HepG2 (cell line): ENCODE data around the gene SLC9C2. TPM values are rescaled to one million over a fixed set of nuclear protein-coding genes. Genes with fewer than 3 reads are reported as not detected.
"Not testable (repeated sequence)": the region's sequence is repeated elsewhere in the genome, so short reads cannot be mapped to it uniquely, and the experiment has no call there.

ENCODE experiments used
- ATAC-seq: fragments of 200-7000 bp; cut with Tn5 transposase; 3 replicates; pipeline ENCODE4 v1.9.1; 2020; ENCODE audit warnings: mild to moderate bottlenecking, moderate library complexity
- BruUV-seq: library from RNA; stranded (reverse); fragments of 400-500 nt; replicated peaks from 2 replicates; lab custom pipeline; 2021; lab: Mats Ljungman, UMichigan
- CTCF ChIA-PET: fragments of 300-600 bp; formaldehyde crosslinking; extraction: SDS; loops from one replicate; lab custom pipeline; 2021; ENCODE audit warnings: low total read pairs, inconsistent platforms, low intra/inter-chr PET ratio; lab: Yijun Ruan, JAX
- POLR2A ChIA-PET: fragments of 350-600 bp; sonication (Branson Sonifier 250); formaldehyde crosslinking; loops from one replicate; lab custom pipeline; 2020; ENCODE audit warnings: antibody characterized with exemption, inconsistent platforms; lab: Yijun Ruan, JAX
- DNase-seq: peaks from one replicate; pipeline ENCODE4 v3.0.0-alpha.2; 2015; ENCODE audit warnings: low spot score
- FAIRE-seq: peaks from 3 replicates; lab custom pipeline; 2011; peaks lifted over from hg19 to GRCh38; lab: Jason Lieb, UNC
- H2AFZ ChIP-seq: one replicate; pipeline ENCODE4 v1.6.1; 2011; ENCODE audit warnings: low read length, inconsistent platforms
- H3K27ac ChIP-seq: fragments of 300-600 bp; 3 replicates; pipeline ENCODE4 v1.8.0; 2011; ENCODE audit warnings: mixed run types, mild to moderate bottlenecking, mixed read lengths, low read length, inconsistent platforms; ENCODE audit not compliant: insufficient read depth; ENCODE audit errors: extremely low read length
- H3K27me3 ChIP-seq, 2 experiments: fragments of 200-600 bp in 1 of 2; 2 replicates in 1 of 2; 3 replicates in 1 of 2; pipeline versions ENCODE4 v1.6.0 to v1.8.0; 2011; ENCODE audit warnings: low read length in 2 of 2, mild to moderate bottlenecking in 2 of 2, moderate library complexity in 2 of 2, inconsistent platforms in 1 of 2; ENCODE audit not compliant: insufficient read depth in 2 of 2, control insufficient read depth in 1 of 2
- H3K36me3 ChIP-seq, 2 experiments: fragments of 200-600 bp in 1 of 2; replicated peaks in 1 of 2; 2 replicates in 1 of 2; 3 replicates in 1 of 2; pipeline versions ENCODE4 v1.5.1 to v1.8.0; 2011; ENCODE audit warnings: low read length in 2 of 2, inconsistent platforms in 1 of 2; ENCODE audit not compliant: insufficient read depth in 2 of 2, control insufficient read depth in 1 of 2
- H3K4me1 ChIP-seq: 2 replicates; pipeline ENCODE4 v1.5.1; 2012; ENCODE audit warnings: low read length, inconsistent platforms; ENCODE audit not compliant: insufficient read depth
- H3K4me2 ChIP-seq: 2 replicates; pipeline ENCODE4 v1.6.0; 2011; ENCODE audit warnings: low read depth, low read length, inconsistent platforms
- H3K4me3 ChIP-seq, 3 experiments: fragments of 200-600 bp in 1 of 3; sonication (generic), shearing (Covaris generic) in 1 of 3; replicated peaks in 1 of 3; 2 replicates each; pipeline ENCODE4 v1.5.1; 2011 to 2016; ENCODE audit warnings: low read length in 3 of 3, inconsistent platforms in 2 of 3, low read depth in 2 of 3, mild to moderate bottlenecking in 2 of 3, control low read depth in 1 of 3, mixed read lengths in 1 of 3; ENCODE audit not compliant: insufficient read depth in 1 of 3
- H3K79me2 ChIP-seq: one replicate; pipeline ENCODE4 v1.6.1; 2011; ENCODE audit warnings: low read length, inconsistent platforms; ENCODE audit not compliant: insufficient read depth
- H3K9ac ChIP-seq: 2 replicates; pipeline ENCODE4 v1.6.0; 2011; ENCODE audit warnings: mild to moderate bottlenecking, low read depth, low read length, inconsistent platforms; ENCODE audit not compliant: insufficient read depth
- H3K9me3 ChIP-seq: 2 replicates; pipeline ENCODE4 v1.5.1; 2012; ENCODE audit warnings: mild to moderate bottlenecking, low read length
- H4K20me1 ChIP-seq: 2 replicates; pipeline ENCODE4 v1.6.0; 2011; ENCODE audit warnings: inconsistent platforms, mild to moderate bottlenecking, low read length, moderate library complexity; ENCODE audit not compliant: insufficient read depth
- POGZ ChIP-seq: sonication (generic); formaldehyde crosslinking; IDR thresholded peaks from 2 replicates; pipeline ENCODE4 v1.4.0; 2020; ENCODE audit warnings: mild to moderate bottlenecking, missing genetic modification reagents
- STAG1 ChIP-seq: sonication (generic); formaldehyde crosslinking; IDR thresholded peaks from 2 replicates; pipeline ENCODE4 v1.4.0; 2020; ENCODE audit warnings: missing genetic modification reagents
- WGBS: methylation state at CpG from one replicate; pipeline ENCODE4 v1.1.6; 2017; ENCODE audit warnings: low lambda C conversion rate; 5-methylcytosine and 5-hydroxymethylcytosine counted together
- in situ Hi-C: cut with HindIII; loops from 2 replicates; pipeline ENCODE4 v1.10.0; 2017; ENCODE audit warnings: low pct_unique_long_range_greater_than_20kb; ENCODE audit not compliant: extremely low pct_ligation_motif_present
- intact Hi-C: fragments of 100-400 bp; cut with micrococcal nuclease; formaldehyde crosslinking; loops from one replicate; pipeline ENCODE4 v1.10.0; 2022; ENCODE audit not compliant: unreplicated experiment
- polyA plus RNA-seq, 8 experiments: library from polyadenylated mRNA; depleted of rRNA in 3 of 8; stranded (reverse) in 7 of 8; unstranded in 1 of 8; fragments of >200 nt; fragmentation: Illumina TruSeq in 4 of 8; extraction: Trizol in 4 of 8; gene quantifications; 2 replicates each; pipeline versions ENCODE4 v1.2.1 to v1.2.3, GENCODE V29; 2011 to 2016; ENCODE audit warnings: low read depth in 4 of 8, missing spikeins in 1 of 8, mixed read lengths in 1 of 8; ENCODE audit not compliant: insufficient read depth in 1 of 8
- total RNA-seq, 5 experiments: library from RNA; depleted of rRNA; stranded (reverse); fragments of >200 nt; fragmentation: Illumina TruSeq; extraction: Trizol; gene quantifications; 2 replicates each; pipeline ENCODE4 v1.2.3, GENCODE V29; 2016; ENCODE audit warnings: low read depth in 1 of 5
- TF ChIP-seq, protein P1 (sequence below): sonication (generic); formaldehyde crosslinking; IDR thresholded peaks from 2 replicates; pipeline ENCODE4 v1.5.0; 2020; ENCODE audit warnings: mild to moderate bottlenecking, missing genetic modification reagents, moderate library complexity
- TF ChIP-seq, protein P2 (sequence below): sonication (generic); formaldehyde crosslinking; IDR thresholded peaks from 2 replicates; pipeline ENCODE4 v1.4.0; 2020; ENCODE audit warnings: missing genetic modification reagents

Gene SLC9C2
- total and polyA plus RNA-seq, 2 of the 13 experiments (the other 11 are each of a cell fraction or from before 2014, with no cell fraction given), result 0.03 TPM; not detected in 1

GRCh38 chr1:173563846-173564245, 39.0 kb downstream of the SLC9C2 start:
- H3K4me2 ChIP-seq, POLR2A ChIA-PET, H3K4me3 ChIP-seq, ATAC-seq, H3K36me3 ChIP-seq, FAIRE-seq, H3K9me3 ChIP-seq, H3K9ac ChIP-seq, CTCF ChIA-PET, DNase-seq, BruUV-seq, H3K79me2 ChIP-seq, H3K4me1 ChIP-seq, H3K27ac ChIP-seq, H2AFZ ChIP-seq, H3K27me3 ChIP-seq, intact Hi-C loops, H4K20me1 ChIP-seq, in situ Hi-C loops: not testable (repeated sequence)
- WGBS, result 0% methylated on average over 1 of the region's 1 CpG

- ChIA-PET POLR2A (no interaction called here), CTCF (no interaction called here)
- Histone ChIP-seq H3K79me2 (no peaks in the 10 kb centered on the region), H3K4me1 (no peaks in the 10 kb centered on the region), H3K4me2 (no peak overlapping the region), H3K9ac (no peak overlapping the region), H4K20me1 (no peaks in the 10 kb centered on the region), H3K27ac (no peak overlapping the region), H3K4me3 (no peak overlapping the region), H3K27me3 (no peaks in the 10 kb centered on the region), H2AFZ (no peak overlapping the region), H3K9me3 (no peaks in the 10 kb centered on the region), H3K36me3 (no peaks in the 10 kb centered on the region)
- TF ChIP-seq POGZ (CRISPR knock-in tag) (no peak), STAG1 (CRISPR knock-in tag) (peak; percentile 22; the same call in 1 of the 2 replicates)
- TF ChIP-seq, protein P1, sequence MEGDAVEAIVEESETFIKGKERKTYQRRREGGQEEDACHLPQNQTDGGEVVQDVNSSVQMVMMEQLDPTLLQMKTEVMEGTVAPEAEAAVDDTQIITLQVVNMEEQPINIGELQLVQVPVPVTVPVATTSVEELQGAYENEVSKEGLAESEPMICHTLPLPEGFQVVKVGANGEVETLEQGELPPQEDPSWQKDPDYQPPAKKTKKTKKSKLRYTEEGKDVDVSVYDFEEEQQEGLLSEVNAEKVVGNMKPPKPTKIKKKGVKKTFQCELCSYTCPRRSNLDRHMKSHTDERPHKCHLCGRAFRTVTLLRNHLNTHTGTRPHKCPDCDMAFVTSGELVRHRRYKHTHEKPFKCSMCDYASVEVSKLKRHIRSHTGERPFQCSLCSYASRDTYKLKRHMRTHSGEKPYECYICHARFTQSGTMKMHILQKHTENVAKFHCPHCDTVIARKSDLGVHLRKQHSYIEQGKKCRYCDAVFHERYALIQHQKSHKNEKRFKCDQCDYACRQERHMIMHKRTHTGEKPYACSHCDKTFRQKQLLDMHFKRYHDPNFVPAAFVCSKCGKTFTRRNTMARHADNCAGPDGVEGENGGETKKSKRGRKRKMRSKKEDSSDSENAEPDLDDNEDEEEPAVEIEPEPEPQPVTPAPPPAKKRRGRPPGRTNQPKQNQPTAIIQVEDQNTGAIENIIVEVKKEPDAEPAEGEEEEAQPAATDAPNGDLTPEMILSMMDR (CRISPR knock-in tag), result peak; percentile 28
- TF ChIP-seq, protein P2, sequence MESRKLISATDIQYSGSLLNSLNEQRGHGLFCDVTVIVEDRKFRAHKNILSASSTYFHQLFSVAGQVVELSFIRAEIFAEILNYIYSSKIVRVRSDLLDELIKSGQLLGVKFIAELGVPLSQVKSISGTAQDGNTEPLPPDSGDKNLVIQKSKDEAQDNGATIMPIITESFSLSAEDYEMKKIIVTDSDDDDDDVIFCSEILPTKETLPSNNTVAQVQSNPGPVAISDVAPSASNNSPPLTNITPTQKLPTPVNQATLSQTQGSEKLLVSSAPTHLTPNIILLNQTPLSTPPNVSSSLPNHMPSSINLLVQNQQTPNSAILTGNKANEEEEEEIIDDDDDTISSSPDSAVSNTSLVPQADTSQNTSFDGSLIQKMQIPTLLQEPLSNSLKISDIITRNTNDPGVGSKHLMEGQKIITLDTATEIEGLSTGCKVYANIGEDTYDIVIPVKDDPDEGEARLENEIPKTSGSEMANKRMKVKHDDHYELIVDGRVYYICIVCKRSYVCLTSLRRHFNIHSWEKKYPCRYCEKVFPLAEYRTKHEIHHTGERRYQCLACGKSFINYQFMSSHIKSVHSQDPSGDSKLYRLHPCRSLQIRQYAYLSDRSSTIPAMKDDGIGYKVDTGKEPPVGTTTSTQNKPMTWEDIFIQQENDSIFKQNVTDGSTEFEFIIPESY (CRISPR knock-in tag), result 0 out of 2 replicates have a peak, but pooled peaks have one; percentile 38
- in situ Hi-C loops, result no loop called here
- intact Hi-C loops, result no loop called here
- BruUV-seq, result no TSS peak
- WGBS, result 3% methylated on average over 5 of the region's 6 CpGs
- ATAC-seq (peak; percentile 74), FAIRE-seq (no peak), DNase-seq (peak; percentile 3)
Observed at GRCh38 chr1:173562813-173563212, 40.1 kb downstream of the SLC9C2 start.
